Transverse colon (tissue), 4 donors: ENCODE measurements around the gene PRDM5. TPM values are rescaled to one million over a fixed set of nuclear protein-coding genes. Genes with fewer than 3 reads are reported as not detected.

Experiments
- DNase-seq: peaks from one replicate; pipeline ENCODE4 v3.0.0-alpha.2; 2019
- H3K27ac ChIP-seq, 4 donors: fragments of 200-600 bp; sonication (generic); 2 replicates each; pipeline ENCODE4 v1.5.1; 2016 to 2018; ENCODE audit warnings: inconsistent platforms in 4 of 4
- H3K27me3 ChIP-seq: fragments of 200-600 bp; sonication (generic); 2 replicates; pipeline ENCODE4 v1.5.1; 2017; ENCODE audit warnings: inconsistent platforms
- H3K36me3 ChIP-seq, 4 donors: fragments of 200-600 bp; sonication (generic); 2 replicates each; pipeline ENCODE4 v1.5.1; 2017 to 2019; ENCODE audit warnings: inconsistent platforms in 4 of 4
- H3K4me1 ChIP-seq, 4 donors: fragments of 200-600 bp; sonication (generic); 2 replicates each; pipeline ENCODE4 v1.5.1; 2017 to 2020; ENCODE audit warnings: inconsistent platforms in 4 of 4
- H3K4me3 ChIP-seq, 4 donors: fragments of 200-600 bp; sonication (generic); 1 replicate in 1 of 4; 2 replicates in 3 of 4; pipeline versions ENCODE4 v1.5.1 to v1.6.1; 2017 to 2019; ENCODE audit warnings: inconsistent platforms in 4 of 4
- H3K9me3 ChIP-seq, 2 donors: fragments of 200-600 bp; sonication (generic); 2 replicates each; pipeline ENCODE4 v1.5.1; 2017 to 2019; ENCODE audit warnings: inconsistent platforms in 2 of 2
- CTCF ChIP-seq, 5 experiments: fragments of 200-600 bp in 3 of 5; fragments of 450-650 bp in 2 of 5; sonication (generic) in 3 of 5; IDR thresholded peaks; 1 replicate in 2 of 5; 2 replicates in 3 of 5; pipeline ENCODE4 v1.5.1; 2016 to 2017; ENCODE audit warnings: antibody characterized with exemption in 5 of 5, inconsistent platforms in 3 of 5, mild to moderate bottlenecking in 2 of 5, moderate library complexity in 1 of 5
- EP300 ChIP-seq: sonication (generic); formaldehyde crosslinking; IDR thresholded peaks from one replicate; pipeline ENCODE4 v1.6.1; 2017; ENCODE audit warnings: antibody characterized with exemption, low read depth
- POLR2A ChIP-seq: fragments of 450-650 bp; IDR thresholded peaks from one replicate; pipeline ENCODE4 v1.6.1; 2016; ENCODE audit warnings: antibody characterized with exemption, mild to moderate bottlenecking, moderate library complexity
- POLR2AphosphoS5 ChIP-seq, 3 donors: sonication (generic); formaldehyde crosslinking; IDR thresholded peaks; one replicate each; pipeline ENCODE4 v1.6.1; 2016; ENCODE audit warnings: antibody characterized with exemption in 3 of 3
- WGBS, 2 donors: methylation state at CpG; one replicate each; pipeline ENCODE4 v1.1.5; 2018; ENCODE audit warnings: low coverage in 1 of 2; 5-methylcytosine and 5-hydroxymethylcytosine counted together
- in situ Hi-C, 4 donors: fragments of 200-750 bp; cut with MboI; loops; one replicate each; pipeline versions ENCODE4 v1.15.0 to v1.15.1; 2017; ENCODE audit warnings: low sequenced_read_pairs in 3 of 4, low pct_ligation_motif_present in 1 of 4, low pct_unique_long_range_greater_than_20kb in 1 of 4
- intact Hi-C: fragments of 100-400 bp; cut with DNase I; formaldehyde crosslinking; loops from one replicate; pipeline ENCODE4 v1.15.1; 2023; ENCODE audit warnings: low total_unique reads
- total RNA-seq, 4 donors: library from RNA; depleted of rRNA; stranded (reverse); fragments of >200 nt; gene quantifications; one replicate each; pipeline ENCODE4 v1.1.0, GENCODE V29; 2016

Gene PRDM5
- total RNA-seq, 4 donors from 2014 or later, result 3.8 to 7.9 (median 6.9) TPM

- Histone ChIP-seq H3K4me3 (no peak overlapping the region), H3K27me3 (no peaks in the 10 kb centered on the region), H3K27ac (no peak overlapping the region), H3K9me3 (no peaks in the 10 kb centered on the region), H3K4me1 (peaks cover 0 to 3% (median 0%) of the 10 kb centered on the region in 4 donors), H3K36me3 (no peaks in the 10 kb centered on the region)
- 49 to 80% methylated on average over 1 to 4 of the region's 4 CpGs for whole genome bisulfite sequencing, 2 donors
- in situ Hi-C loops (no loop called here), intact Hi-C loops (no loop called here)
- DNase-seq, result no peak
- TF ChIP-seq POLR2A (no peak), EP300 (no peak), CTCF (IDR thresholded peaks at IDR 0.05) (no peak), POLR2AphosphoS5 (IDR thresholded peaks at IDR 0.05) (no peak)
Observed at GRCh38 chr4:120733968-120734367, 188.6 kb downstream of the PRDM5 start.

GRCh38 chr4:120733054-120733453 lies 189.5 kb downstream of the PRDM5 start:
- Histone ChIP-seq H3K36me3 (no peaks in the 10 kb centered on the region), H3K9me3 (no peaks in the 10 kb centered on the region), H3K27ac (no peak overlapping the region), H3K4me3 (no peak overlapping the region), H3K27me3 (no peaks in the 10 kb centered on the region), H3K4me1 (peaks cover 0 to 3% (median 0%) of the 10 kb centered on the region in 4 donors)
- DNase-seq, result no peak
- in situ Hi-C loops (no loop called here), intact Hi-C loops (no loop called here)
- TF ChIP-seq POLR2A (no peak), EP300 (no peak), CTCF (IDR thresholded peaks at IDR 0.05) (no peak), POLR2AphosphoS5 (IDR thresholded peaks at IDR 0.05) (no peak)
- WGBS, 2 donors, result 56 to 80% methylated on average over 1 to 2 of the region's 2 CpGs

- no peak overlapping the region for H3K27ac ChIP-seq
- intact Hi-C loops (no loop called here), in situ Hi-C loops (no loop called here)
- H3K4me3 ChIP-seq, result no peak overlapping the region
- no peak for DNase-seq
- H3K9me3 ChIP-seq, result no peaks in the 10 kb centered on the region
- 84 to 100% methylated on average over 2 to 3 of the region's 3 CpGs for WGBS, 2 donors
- H3K36me3 ChIP-seq, result no peaks in the 10 kb centered on the region
- peaks cover 0 to 3% (median 0%) of the 10 kb centered on the region in 4 donors for H3K4me1 ChIP-seq
- H3K27me3 ChIP-seq, result no peaks in the 10 kb centered on the region
- TF ChIP-seq POLR2AphosphoS5 (IDR thresholded peaks at IDR 0.05) (no peak), POLR2A (no peak), CTCF (IDR thresholded peaks at IDR 0.05) (no peak), EP300 (no peak)
Observed at GRCh38 chr4:120731561-120731960, 191.0 kb downstream of the PRDM5 start.

- WGBS, 2 donors, result 60 to 67% methylated on average over 2 to 4 of the region's 4 CpGs
- no peak for TF ChIP-seq EP300
- TF ChIP-seq POLR2AphosphoS5 (IDR thresholded peaks at IDR 0.05), result no peak
- TF ChIP-seq POLR2A, result no peak
- no peak for TF ChIP-seq CTCF (IDR thresholded peaks at IDR 0.05)
- intact Hi-C loops, result no loop called here
- no peaks in the 10 kb centered on the region for H3K9me3 ChIP-seq
- H3K36me3 ChIP-seq, result no peaks in the 10 kb centered on the region
- H3K27me3 ChIP-seq, result no peaks in the 10 kb centered on the region
- DNase-seq, result no peak
- H3K27ac ChIP-seq, result no peak overlapping the region
- no peak overlapping the region for H3K4me3 ChIP-seq
- H3K4me1 ChIP-seq, result peaks cover 0 to 3% (median 0%) of the 10 kb centered on the region in 4 donors
- in situ Hi-C loops, result no loop called here
Observed at GRCh38 chr4:120730777-120731320, 191.7 kb downstream of the PRDM5 start.
